ENCODE data around the gene LGALS7B.

The LGALS7B gene

DNA sequence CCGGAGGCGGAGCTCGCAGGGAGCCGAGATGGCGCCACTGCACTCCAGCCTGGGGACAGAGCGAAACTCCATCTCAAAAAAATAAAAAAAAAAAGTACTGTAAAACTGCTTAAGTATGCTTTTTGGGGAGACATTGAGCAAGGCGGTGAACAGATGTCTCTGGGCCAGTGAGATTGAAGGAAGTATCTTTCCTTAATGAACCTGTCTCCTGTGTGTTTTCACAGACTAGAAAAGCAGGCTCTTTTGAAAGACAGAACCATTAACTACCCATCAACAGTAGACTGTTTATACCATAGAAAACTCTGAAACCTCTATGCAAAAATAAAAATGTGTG lies 44.1 kb downstream of the LGALS7B start:
- no peak for DNase-seq (ENCODE audit: low read depth, low spot score)
- no peak overlapping the region for H3K4me3 ChIP-seq (ENCODE audit: low read depth, low read length)
- no peak for TF ChIP-seq CTCF (IDR thresholded peaks at IDR 0.05; ENCODE audit: low read depth, low read length)
- in situ Hi-C loops (cut with HindIII; ENCODE audit: low sequenced_read_pairs): no loop called here

- DNase-seq (ENCODE audit: low read depth, low spot score): no peak
- in situ Hi-C loops (cut with HindIII; ENCODE audit: low sequenced_read_pairs): no loop called here
- no peak for TF ChIP-seq CTCF (IDR thresholded peaks at IDR 0.05; ENCODE audit: low read depth, low read length)
- no peak overlapping the region for H3K4me3 ChIP-seq (ENCODE audit: low read depth, low read length)
These were observed 45.1 kb downstream of the LGALS7B start for GRCh38 chr19:38834104-38834490.

- no peak for TF ChIP-seq CTCF (IDR thresholded peaks at IDR 0.05; ENCODE audit: low read depth, low read length)
- DNase-seq (ENCODE audit: low read depth, low spot score): no peak
- in situ Hi-C loops (cut with HindIII; ENCODE audit: low sequenced_read_pairs): no loop called here
- no peak overlapping the region for H3K4me3 ChIP-seq (ENCODE audit: low read depth, low read length)
These were observed 45.6 kb downstream of the LGALS7B start for GRCh38 chr19:38834590-38834989.

GRCh38 chr19:38836159-38836982 lies 47.4 kb downstream of the LGALS7B start:
- no peak for DNase-seq (ENCODE audit: low read depth, low spot score)

GRCh38 chr19:38836983-38837626 lies 48.1 kb downstream of the LGALS7B start:
- DNase-seq (ENCODE audit: low read depth, low spot score): no peak
- in situ Hi-C loops (cut with HindIII; ENCODE audit: low sequenced_read_pairs): no loop called here
- H3K4me3 ChIP-seq (ENCODE audit: low read depth, low read length): no peak overlapping the region
- TF ChIP-seq CTCF (IDR thresholded peaks at IDR 0.05; ENCODE audit: low read depth, low read length): no peak

More at GRCh38 chr19:38836159-38836982, 47.4 kb downstream of the LGALS7B start:
- in situ Hi-C loops (cut with HindIII; ENCODE audit: low sequenced_read_pairs): no loop called here
- H3K4me3 ChIP-seq (ENCODE audit: low read depth, low read length): no peak overlapping the region
- no peak for TF ChIP-seq CTCF (IDR thresholded peaks at IDR 0.05; ENCODE audit: low read depth, low read length)

- no peak for TF ChIP-seq CTCF (IDR thresholded peaks at IDR 0.05; ENCODE audit: low read depth, low read length)
- in situ Hi-C loops (cut with HindIII; ENCODE audit: low sequenced_read_pairs): no loop called here
- no peak overlapping the region for H3K4me3 ChIP-seq (ENCODE audit: low read depth, low read length)
- no peak for DNase-seq (ENCODE audit: low read depth, low spot score)
These were observed 48.7 kb downstream of the LGALS7B start for GRCh38 chr19:38837656-38838121.
